A549 treated with ZK216348 at 1 μM for 4 hours (cell line): ENCODE measurements around the gene GOLGA6L26. TPM values are rescaled to one million over a fixed set of nuclear protein-coding genes. Genes with fewer than 3 reads are reported as not detected.

Experiments
- total RNA-seq: library from RNA; stranded (reverse); fragments of 200-300 nt; extraction: Qiagen RNA extraction; gene quantifications from 5 replicates; pipeline ENCODE4 v1.2.3, GENCODE V29; 2022; ENCODE audit warnings: low read depth

Gene GOLGA6L26, protein sequence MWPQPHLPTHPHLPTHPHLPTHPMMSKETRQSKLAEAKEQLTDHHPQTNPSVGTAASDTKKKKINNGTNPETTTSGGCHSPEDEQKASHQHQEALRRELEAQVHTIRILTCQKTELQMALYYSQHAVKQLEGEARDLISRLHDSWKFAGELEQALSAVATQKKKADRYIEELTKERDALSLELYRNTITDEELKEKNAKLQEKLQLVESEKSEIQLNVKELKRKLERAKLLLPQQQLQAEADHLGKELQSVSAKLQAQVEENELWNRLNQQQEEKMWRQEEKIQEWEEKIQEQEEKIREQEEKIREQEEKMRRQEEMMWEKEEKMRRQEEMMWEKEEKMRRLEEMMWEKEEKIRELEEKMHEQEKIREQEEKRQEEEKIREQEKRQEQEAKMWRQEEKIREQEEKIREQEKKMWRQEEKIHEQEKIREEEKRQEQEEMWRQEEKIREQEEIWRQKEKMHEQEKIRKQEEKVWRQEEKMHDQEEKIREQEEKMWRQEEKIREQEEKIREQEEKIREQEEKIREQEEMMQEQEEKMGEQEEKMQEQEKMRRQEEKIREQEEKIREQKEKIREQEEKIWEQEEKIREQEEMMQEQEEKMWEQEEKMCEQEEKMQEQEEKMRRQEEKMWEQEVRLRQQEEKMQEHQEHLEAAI
- not detected in 5 replicates for total RNA-seq

DNA sequence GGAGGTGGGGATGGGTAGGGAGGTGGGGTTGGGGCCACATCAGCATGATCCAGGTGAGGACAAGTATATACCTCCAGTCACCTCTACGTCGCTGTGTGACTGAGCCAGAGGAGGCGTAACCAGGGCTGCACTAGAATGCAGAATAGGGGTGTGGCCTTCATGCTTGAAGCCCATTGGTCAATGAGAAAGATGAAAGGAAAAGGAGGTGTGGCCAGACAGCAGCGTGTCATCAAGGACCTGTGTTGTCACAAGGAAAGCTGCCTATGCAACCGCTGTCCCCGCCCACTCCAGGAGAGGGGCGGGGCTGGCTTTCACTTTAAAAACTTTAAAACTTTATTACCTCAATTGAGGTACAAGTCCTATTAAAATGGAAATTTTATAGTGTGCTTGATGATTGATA lies at the start of gene GOLGA6L26:
Gene GOLGA6L26 (minus strand): TSS at position 101 of the 400 bp plus-strand sequence. CDS start 61 bp downstream, at position 40.

GRCh38 chr15:23354448-23354847 lies 20.5 kb upstream of the GOLGA6L26 start, which contains the start of gene GOLGA8S:
TSS of gene GOLGA8S (plus strand) at chr15:23354748. CDS start at chr15:23354810, 62 bp downstream.

Other genes starting within 250 kb of the GOLGA6L26 start
- gene GOLGA6L1, start 197.4 kb downstream of the GOLGA6L26 start, total RNA-seq, result not detected in 5 replicates
- 0.12 to 0.25 TPM (median 0.18 TPM) in 5 replicates for gene GOLGA8S, start 20.6 kb upstream of the GOLGA6L26 start, total RNA-seq
- gene GOLGA6L2, start 113.0 kb upstream of the GOLGA6L26 start, total RNA-seq, result not detected in 5 replicates
- gene MKRN3, start 231.5 kb upstream of the GOLGA6L26 start, total RNA-seq, result 0.78 to 2.9 TPM (median 2.4 TPM) in 5 replicates